Adrenal gland (tissue), 12 donors: ENCODE measurements around the gene FCN1. TPM values are rescaled to one million over a fixed set of nuclear protein-coding genes. Genes with fewer than 3 reads are reported as not detected.
"Not testable (repeated sequence)": the region's sequence is repeated elsewhere in the genome, so short reads cannot be mapped to it uniquely, and the experiment has no call there.

ENCODE experiments used
- DNase-seq, 7 donors: peaks; one replicate each; pipeline ENCODE4 v3.0.0-alpha.2; 2019 to 2020
- H3K27ac ChIP-seq, 5 donors: fragments of 200-600 bp; sonication (generic) in 4 of 5; 1 replicate in 3 of 5; 2 replicates in 2 of 5; pipeline versions ENCODE4 v1.5.1 to v1.8.0; 2016 to 2020; ENCODE audit warnings: mild to moderate bottlenecking in 1 of 5
- H3K27me3 ChIP-seq: fragments of 200-600 bp; 2 replicates; pipeline ENCODE4 v1.8.0; 2021
- H3K36me3 ChIP-seq, 2 donors: fragments of 200-600 bp; replicated peaks in 1 of 2; 1 replicate in 1 of 2; 2 replicates in 1 of 2; pipeline versions ENCODE4 v1.5.1 to v1.8.0; 2018 to 2022
- H3K4me1 ChIP-seq, 2 donors: fragments of 200-600 bp; replicated peaks in 1 of 2; 1 replicate in 1 of 2; 2 replicates in 1 of 2; pipeline versions ENCODE4 v1.5.1 to v1.8.0; 2018 to 2021
- H3K4me3 ChIP-seq, 4 donors: fragments of 200-600 bp; sonication (generic) in 3 of 4; one replicate each; pipeline ENCODE4 v1.5.1; 2016 to 2018
- H3K9me3 ChIP-seq, 3 donors: fragments of 200-600 bp; sonication (generic) in 1 of 3; replicated peaks in 1 of 3; 1 replicate in 2 of 3; 2 replicates in 1 of 3; pipeline versions ENCODE4 v1.5.1 to v1.8.0; 2016 to 2021
- POLR2A ChIP-seq, 2 donors: fragments of 450-650 bp; IDR thresholded peaks; one replicate each; pipeline ENCODE4 v1.6.1; 2017; ENCODE audit warnings: antibody characterized with exemption in 2 of 2, mild to moderate bottlenecking in 2 of 2, moderate library complexity in 1 of 2
- WGBS, 4 donors: extraction: QIAGEN DNeasy Blood & Tissue Kit in 2 of 4; methylation state at CpG; one replicate each; pipeline versions ENCODE4 v1.1.5 to v1.1.7; 2013 to 2017; 5-methylcytosine and 5-hydroxymethylcytosine counted together
- intact Hi-C, 2 donors: fragments of 100-400 bp; cut with DNase I; formaldehyde crosslinking; loops; one replicate each; pipeline versions ENCODE4 v1.14.1 to v1.15.0; 2022 to 2023
- polyA plus RNA-seq, 3 donors: library from polyadenylated mRNA; stranded (reverse); fragments of 200-250 nt in 2 of 3; fragments of 350-450 nt in 1 of 3; fragmentation: Illumina TruSeq in 1 of 3; extraction: RNeasy Lipid Tissue Mini Kit (QIAGEN cat#74804) in 1 of 3; gene quantifications; one replicate each; pipeline ENCODE4 v1.2.3, GENCODE V29; 2013 to 2014
- total RNA-seq, 9 donors: library from RNA; depleted of rRNA in 4 of 9; stranded (reverse); fragments of >200 nt in 4 of 9; fragments of 120-200 nt in 1 of 9; fragmentation: NEBNext Ultra II Directional in 1 of 9; extraction: Animal tissue kit (Norgen Biotek cat#: 25700) in 1 of 9; gene quantifications; one replicate each; pipeline versions ENCODE4 v1.1.0 to v1.2.4, GENCODE V29; 2013 to 2023
- TF ChIP-seq, protein P1 (sequence below), 6 experiments: fragments of 450-650 bp in 4 of 6; fragments of 200-600 bp in 2 of 6; sonication (generic) in 1 of 6; IDR thresholded peaks; 1 replicate in 5 of 6; 2 replicates in 1 of 6; pipeline versions ENCODE4 v1.5.1 to v1.8.0; 2016 to 2021; ENCODE audit warnings: antibody characterized with exemption in 6 of 6, mild to moderate bottlenecking in 2 of 6, moderate library complexity in 1 of 6
- donor health status: healthy with polysubstance abuse.
- donor health status: Bipolar disorder and iron deficiency.
- donor health status: DM: yes; HTN: yes; CAD: no.
- donor health status: DM: no; HTN: no; CAD: no.
- donor health status: DM: no; HTN: no; CAD: no.
- donor health status: DM: yes; HTN: yes; CAD: no.

The FCN1 gene
- total and polyA plus RNA-seq, 12 donors: 0.57 to 7.0 (median 2.4) TPM; not detected in 1

DNA sequence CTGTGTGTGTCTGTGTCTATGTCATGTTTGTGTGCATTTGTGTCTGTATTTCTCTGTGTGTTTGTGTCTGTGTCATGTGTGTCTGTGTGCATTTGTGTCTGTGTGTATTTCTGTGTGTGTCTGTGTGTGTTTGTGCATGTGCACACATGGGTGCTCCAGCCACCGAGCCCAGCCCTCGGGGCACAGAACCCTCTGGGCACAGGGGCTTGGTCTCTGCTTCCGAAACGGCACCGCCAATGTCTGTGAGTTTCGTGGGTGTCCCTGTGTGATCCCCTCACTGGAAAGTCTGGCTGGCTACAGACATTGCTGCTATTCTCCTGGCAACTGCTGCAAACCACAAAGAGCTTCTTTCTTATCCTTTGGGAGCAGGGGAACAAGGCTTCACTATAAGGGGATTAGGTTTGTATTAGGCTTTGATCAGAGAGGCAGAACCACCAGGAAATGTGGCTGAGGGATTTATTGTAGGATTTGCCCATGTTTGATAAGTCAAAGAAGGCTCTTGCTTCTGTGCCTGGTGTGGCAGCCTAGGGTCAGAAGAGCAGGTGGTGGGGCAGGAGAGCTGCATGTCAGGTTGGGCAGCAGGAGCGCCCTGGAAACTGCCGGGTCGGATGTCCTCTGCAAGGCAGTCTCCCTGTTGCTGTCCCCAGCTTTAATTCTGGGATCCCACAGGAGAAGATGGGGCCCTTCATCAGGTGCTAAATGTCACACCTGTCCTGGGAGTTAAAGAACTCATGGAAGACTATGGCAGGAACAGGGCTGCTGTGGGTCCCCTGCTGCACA, 39.6 kb upstream of the FCN1 start:
- no peak overlapping the region for H3K27ac ChIP-seq
- H3K4me1 ChIP-seq: no peaks in the 10 kb centered on the region
- H3K27me3 ChIP-seq: no peaks in the 10 kb centered on the region
- DNase-seq: no peak
- TF ChIP-seq POLR2A (IDR thresholded peaks at IDR 0.05): no peak
- TF ChIP-seq, protein P1, sequence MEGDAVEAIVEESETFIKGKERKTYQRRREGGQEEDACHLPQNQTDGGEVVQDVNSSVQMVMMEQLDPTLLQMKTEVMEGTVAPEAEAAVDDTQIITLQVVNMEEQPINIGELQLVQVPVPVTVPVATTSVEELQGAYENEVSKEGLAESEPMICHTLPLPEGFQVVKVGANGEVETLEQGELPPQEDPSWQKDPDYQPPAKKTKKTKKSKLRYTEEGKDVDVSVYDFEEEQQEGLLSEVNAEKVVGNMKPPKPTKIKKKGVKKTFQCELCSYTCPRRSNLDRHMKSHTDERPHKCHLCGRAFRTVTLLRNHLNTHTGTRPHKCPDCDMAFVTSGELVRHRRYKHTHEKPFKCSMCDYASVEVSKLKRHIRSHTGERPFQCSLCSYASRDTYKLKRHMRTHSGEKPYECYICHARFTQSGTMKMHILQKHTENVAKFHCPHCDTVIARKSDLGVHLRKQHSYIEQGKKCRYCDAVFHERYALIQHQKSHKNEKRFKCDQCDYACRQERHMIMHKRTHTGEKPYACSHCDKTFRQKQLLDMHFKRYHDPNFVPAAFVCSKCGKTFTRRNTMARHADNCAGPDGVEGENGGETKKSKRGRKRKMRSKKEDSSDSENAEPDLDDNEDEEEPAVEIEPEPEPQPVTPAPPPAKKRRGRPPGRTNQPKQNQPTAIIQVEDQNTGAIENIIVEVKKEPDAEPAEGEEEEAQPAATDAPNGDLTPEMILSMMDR (IDR thresholded peaks at IDR 0.05): no peak
- intact Hi-C loops: no loop called here
- H3K4me3 ChIP-seq: no peak overlapping the region
- no peaks in the 10 kb centered on the region for H3K36me3 ChIP-seq
- 82 to 100% (median 88%) methylated on average over 1 to 9 of the region's 9 CpGs for WGBS, 4 donors
- H3K9me3 ChIP-seq: no peaks in the 10 kb centered on the region

DNA sequence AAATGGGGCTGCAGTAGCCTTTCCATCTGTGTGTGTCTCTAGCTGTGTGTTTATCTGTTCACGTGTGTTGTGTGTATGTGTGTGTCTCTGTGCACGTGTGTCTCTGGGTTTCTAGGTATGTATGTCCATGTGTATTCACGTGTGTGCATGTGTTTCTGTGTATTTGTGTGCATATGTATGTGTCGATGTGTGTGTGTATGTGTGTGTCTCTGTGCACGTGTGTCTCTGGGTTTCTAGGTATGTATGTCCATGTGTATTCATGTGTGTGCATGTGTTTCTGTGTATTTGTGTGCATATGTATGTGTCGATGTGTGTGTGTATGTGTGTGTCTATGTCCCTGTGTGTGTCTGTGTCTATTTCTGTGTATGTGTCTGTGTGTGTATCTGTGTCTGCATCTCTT, 38.7 kb upstream of the FCN1 start:
- intact Hi-C loops, DNase-seq, H3K27ac ChIP-seq, H3K36me3 ChIP-seq, H3K27me3 ChIP-seq, H3K9me3 ChIP-seq, H3K4me3 ChIP-seq, H3K4me1 ChIP-seq: not testable (repeated sequence)
- 85 to 96% (median 92%) methylated on average over 6 of the region's 6 CpGs for WGBS, 4 donors

DNA sequence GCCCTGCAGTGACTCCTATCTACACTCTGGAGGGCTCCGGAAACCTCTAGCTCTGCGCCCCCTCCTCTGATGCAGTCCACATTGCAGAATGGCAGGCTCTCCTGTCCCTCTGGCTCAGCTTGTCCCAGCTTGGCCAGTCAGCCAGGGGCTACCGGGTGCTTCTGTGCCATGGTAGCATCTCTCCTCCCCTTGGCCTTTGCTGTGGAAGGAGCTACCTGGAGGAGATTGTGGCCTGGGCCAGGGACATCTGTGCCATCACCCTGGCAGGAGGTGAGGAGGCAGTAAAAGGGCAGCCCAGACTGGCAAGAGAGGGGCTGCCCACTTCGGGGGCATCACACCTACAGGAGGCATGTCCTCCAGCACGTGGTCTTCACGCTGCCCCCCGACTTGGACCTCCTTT, 38.1 kb upstream of the FCN1 start:
- no peak for DNase-seq
- no peaks in the 10 kb centered on the region for H3K36me3 ChIP-seq
- intact Hi-C loops: no loop called here
- H3K9me3 ChIP-seq: no peaks in the 10 kb centered on the region
- H3K27me3 ChIP-seq: no peaks in the 10 kb centered on the region
- 91 to 96% (median 92%) methylated on average over 6 to 7 of the region's 7 CpGs for WGBS, 4 donors
- no peak overlapping the region for H3K27ac ChIP-seq
- no peaks in the 10 kb centered on the region for H3K4me1 ChIP-seq
- H3K4me3 ChIP-seq: no peak overlapping the region
- TF ChIP-seq, protein P1 (IDR thresholded peaks at IDR 0.05): no peak
- no peak for TF ChIP-seq POLR2A (IDR thresholded peaks at IDR 0.05)

DNA sequence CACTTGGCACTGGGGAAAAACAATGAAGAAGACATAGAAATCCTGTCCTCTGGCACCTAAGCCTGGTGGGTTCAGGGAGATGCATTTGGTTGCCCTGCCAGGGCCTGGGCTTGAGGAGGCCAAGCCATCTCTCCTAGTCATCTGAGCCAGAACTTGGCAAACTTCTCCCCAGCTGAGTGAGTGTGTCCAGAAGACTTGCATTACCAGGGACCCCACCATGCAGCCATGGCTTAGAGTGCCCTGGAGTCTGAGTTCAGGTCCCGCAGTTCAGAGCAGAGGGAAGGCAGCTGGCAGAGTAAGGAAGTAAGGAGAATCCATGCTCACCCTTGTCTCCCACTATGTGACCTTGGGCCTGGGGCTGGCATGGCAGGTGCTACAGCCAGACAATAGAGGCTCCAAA, 37.4 kb upstream of the FCN1 start:
- Histone ChIP-seq H3K27me3 (no peaks in the 10 kb centered on the region), H3K4me1 (no peaks in the 10 kb centered on the region), H3K27ac (no peak overlapping the region), H3K4me3 (no peak overlapping the region), H3K9me3 (no peaks in the 10 kb centered on the region), H3K36me3 (no peaks in the 10 kb centered on the region)
- TF ChIP-seq POLR2A (IDR thresholded peaks at IDR 0.05): no peak
- TF ChIP-seq, protein P1 (IDR thresholded peaks at IDR 0.05): no peak
- WGBS, 4 donors: 97 to 100% (median 100%) methylated on average over 1 of the region's 1 CpG; no CpG with 5 or more reads in 1 of the 4 donors
- DNase-seq: no peak
- intact Hi-C loops: no loop called here

DNA sequence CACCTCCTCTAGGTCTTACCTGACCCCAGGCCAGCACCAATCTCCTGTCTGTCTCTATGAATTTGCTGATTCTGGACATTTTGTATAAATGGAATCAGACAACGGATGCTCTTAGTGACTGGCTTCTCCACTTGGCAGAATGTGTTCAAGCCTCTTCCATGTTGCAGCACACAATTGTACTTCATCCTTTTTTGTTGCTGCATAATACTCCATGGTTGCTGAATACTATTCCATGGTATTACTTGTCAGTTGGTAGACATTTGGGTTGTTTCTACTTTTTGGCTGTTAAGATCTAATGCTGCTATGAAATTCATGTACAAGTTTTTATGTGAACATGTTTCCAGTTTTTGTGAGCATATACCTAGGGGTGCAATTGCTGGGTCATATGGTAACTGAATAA, 34.3 kb upstream of the FCN1 start:
- Histone ChIP-seq H3K27me3 (no peaks in the 10 kb centered on the region), H3K4me1 (no peaks in the 10 kb centered on the region), H3K27ac (no peak overlapping the region), H3K9me3 (no peaks in the 10 kb centered on the region), H3K36me3 (no peaks in the 10 kb centered on the region), H3K4me3 (no peak overlapping the region)
- intact Hi-C loops: no loop called here
- WGBS, 4 donors: 82 to 100% (median 95%) methylated on average over 1 of the region's 1 CpG
- DNase-seq: no peak
- TF ChIP-seq, protein P1 (IDR thresholded peaks at IDR 0.05): no peak
- no peak for TF ChIP-seq POLR2A (IDR thresholded peaks at IDR 0.05)
